CD4-positive, alpha-beta T cell treated with Interferon gamma for 1 hour (primary cell): Measurements from ENCODE around the gene PRRX1.

ENCODE experiments used
- DNase-seq: peaks from one replicate; pipeline ENCODE4 v3.0.0-alpha.2; 2020

PRRX1 gene

DNA sequence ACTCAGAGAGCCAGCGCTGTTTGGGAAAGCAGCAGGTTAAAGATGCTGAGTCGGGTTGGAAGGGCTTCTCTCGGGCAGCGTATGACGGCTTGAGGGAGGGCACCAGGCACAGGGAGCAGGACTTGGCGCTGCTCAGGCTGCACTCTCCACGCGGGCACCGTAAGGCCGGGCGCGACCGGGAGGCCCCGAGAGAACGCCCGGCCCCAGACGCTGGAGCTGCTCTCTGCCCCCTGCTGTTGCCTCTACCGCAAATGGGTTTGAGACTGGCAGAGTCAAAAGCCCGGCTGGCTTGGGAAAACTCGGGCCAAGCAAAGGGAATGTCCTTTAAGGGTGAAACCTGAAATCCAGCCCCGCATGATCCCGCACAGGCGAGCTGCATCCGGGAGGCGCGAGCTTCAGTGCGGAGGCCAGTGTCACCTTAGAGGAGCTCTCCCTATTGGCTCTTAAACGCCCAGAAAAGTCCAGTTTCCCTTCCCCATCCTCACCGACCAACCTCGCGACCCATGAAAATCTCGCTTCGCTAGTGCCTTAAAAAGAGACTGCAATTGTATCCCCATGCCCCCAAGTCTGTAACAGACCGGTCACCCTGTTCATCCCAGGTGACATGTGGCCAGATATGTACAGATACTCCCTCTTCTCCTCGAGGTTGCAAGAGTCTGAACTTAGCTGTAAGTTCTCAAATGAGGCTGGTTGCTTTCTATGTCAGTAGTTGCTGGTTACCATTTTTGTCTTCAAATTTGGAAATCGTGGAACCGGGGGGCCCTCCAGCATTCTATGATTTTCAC, 1.1 kb downstream of the PRRX1 start:
- DNase-seq: no peak

DNA sequence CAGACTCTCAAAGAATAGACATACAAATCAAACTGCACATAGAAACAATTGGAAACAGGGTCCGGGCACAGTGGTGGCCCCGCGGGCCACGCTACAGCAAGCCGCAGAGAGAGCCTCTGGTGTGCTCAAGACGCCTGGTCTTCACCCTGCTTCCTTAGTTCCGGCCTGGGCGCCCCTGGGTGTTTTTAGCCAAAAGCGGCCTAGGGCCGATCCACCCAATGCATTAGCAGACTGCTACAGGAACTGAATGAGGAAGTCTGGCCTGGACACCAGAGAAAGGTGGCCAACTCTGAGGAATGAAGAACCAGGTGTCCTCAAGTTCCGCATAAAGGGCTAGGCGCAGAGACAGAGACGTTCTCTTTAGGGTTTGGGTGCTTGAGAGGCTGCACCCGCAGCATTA, 1.7 kb downstream of the PRRX1 start:
- no peak for DNase-seq

DNA sequence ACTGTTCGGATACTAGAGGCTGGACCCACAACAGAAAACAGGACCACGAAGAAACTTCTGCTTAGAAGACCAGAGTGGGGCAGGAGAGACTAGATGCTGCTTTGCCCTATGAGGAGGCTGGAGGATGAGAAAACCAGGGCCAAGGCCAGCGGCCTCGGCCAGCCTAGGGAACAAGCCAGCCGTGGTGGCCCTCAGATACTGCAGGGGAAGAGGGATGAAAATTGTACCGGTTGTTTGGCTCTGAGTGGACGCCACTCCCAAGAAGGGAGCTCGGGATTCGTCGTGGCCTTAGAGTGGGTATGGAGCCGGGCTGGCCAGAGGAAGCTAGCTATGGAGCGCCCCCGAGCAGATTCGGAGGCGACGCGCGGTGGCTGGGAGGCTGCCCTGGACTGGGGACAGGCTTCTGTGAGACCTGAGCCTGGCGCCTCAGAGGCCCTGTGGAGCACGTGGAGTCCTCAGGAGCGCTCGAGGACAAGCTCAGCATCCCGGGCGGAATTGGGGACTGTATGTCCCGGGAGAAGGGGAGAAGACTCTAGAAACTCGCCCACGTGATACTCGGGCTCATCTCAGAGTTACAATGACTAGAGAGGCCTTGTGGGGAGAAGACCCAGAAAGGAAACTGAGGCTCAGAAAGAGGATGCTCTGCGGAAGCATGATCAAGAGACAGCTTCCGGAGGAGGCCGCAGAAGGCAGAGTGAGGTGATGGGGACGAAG, 2.8 kb downstream of the PRRX1 start:
- no peak for DNase-seq

DNA sequence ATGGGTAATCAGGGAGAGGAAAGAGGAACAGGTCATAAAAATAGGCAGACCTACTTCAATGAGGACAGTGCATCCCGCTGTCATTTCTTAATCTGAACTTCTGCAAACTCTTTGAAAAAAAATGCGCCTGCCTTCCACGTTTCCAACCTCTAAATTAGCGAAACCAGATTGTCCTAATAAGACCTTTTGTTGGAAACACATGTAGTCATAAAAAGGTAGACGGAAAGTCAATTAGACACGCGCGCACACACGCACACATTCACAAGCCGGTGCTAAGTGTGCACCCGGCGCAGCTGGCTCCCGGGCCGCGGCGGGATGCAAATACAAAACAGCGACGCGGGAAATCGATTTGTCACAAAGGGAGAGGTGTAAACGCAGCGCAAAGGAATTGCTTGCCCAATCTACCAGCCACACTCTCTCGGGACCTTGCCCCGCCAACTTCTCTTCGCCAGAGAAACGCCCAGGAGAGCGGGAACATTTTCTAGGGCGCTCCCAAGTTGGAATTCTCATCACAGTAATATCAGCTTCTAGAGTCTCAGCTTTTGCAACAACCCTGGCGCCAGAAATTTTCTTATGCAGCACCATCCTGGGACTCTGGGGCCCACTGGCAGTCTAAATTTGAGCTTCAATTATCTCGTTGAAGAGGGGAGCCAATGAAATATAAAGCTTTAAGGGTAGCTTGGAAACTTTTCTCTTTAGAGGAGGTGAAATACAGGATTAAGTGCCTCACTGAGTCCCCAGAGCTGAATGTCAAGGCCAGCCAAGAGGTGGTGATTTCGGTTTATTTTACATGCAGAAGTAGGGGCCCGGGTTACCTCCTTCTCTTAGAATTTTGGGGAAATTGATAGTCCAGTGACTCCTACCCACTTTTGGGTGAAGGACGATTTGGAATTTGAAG, 4.5 kb downstream of the PRRX1 start:
- DNase-seq: no peak

DNA sequence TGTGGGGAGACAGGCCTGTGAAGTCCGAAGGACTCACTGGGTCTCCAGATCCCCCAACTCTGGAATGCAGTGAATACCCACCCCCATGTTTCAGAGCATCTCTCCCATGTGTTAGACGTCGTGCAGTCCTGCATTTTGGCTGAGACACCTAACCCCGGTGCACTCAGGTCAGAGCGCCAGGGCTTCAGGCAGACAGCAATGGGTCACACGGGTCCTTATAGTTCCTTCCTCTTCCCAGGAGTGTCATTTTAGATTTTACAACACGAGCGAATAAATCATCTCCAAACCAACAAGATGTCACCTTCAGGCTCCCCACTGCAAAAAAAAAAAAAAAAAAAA, 5.1 kb downstream of the PRRX1 start:
- DNase-seq: no peak

DNA sequence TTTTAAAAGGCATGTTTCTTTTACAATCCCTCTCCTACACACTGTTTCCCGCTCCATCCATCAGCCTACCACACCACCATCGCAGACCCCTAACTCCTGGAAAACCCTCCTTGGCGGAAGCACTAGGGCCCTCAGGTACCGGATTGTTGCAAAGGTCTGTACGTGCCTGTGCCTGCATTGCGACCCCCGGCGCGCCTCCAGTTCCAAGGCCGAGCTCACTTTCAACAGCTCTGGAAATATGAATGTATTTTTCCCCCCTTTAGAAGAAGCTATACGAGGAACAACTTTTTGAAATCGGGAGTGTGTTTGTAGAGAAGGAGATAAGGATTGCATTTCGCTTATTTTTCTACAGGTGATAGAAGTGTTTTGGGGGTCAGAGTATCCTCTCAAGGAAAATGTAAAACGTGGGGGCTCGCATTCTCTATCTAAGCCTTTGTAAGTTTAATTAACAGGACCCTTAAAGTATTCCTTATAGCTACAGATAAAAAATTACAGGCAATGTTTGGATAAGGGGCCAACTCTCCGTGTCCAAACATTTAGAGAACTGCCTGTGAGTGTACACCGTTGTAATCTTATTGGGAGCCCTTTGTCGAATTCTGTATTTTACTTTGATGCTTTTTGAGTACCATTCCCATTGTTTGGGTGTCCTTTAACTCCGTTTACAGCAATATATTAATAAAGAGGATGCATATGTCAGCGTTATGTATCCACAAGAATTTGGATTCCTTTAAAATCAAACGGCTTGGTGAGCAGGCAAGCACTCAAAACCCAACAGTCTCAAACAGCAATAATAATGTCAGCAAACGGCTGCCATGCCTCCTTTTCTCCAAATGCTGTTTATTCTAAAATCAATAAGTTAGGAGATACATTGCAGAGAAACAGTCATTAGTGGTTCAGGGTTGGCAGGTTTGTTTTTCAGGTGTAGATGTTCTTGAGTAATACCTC, 5.9 kb downstream of the PRRX1 start:
- DNase-seq: no peak

DNA sequence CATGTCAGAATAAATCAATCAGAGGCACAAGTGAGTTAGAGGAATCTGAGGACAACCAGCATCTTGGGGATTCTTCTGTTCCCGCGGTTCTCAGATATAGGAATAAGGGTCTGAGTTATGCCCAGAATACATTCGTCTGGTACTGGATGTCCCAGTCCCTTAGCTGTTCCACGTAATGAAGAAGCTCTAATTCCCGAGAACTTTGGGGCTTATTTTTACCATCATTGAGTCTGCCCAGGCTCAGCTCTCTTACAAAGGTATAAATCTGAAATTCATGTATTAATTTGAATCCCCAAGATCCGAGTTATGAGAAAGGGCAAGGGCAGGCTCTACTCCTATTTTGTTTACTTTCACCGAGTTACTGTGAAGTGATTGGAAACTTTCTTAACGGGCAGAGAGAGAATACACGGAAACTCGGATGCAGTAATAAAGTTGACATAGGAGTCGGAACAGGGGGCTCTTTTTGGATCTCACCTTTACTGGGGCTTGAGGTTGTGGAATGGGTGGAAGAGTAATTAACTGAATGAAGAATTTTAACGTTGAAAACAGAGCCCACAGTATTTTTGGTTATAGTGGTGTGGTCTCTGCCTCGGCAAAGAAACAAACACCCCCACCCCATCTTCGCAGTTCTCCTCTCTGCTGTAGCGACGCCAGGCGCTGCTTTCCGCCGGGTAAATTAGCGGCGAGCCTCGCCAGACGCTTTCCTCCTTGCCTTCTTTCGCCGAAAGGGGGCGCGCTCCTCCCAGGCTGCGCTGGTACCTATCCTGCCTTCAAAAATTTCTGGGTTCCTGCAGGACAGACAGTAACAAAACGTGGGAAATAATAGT, 7.1 kb downstream of the PRRX1 start:
- DNase-seq: no peak

DNA sequence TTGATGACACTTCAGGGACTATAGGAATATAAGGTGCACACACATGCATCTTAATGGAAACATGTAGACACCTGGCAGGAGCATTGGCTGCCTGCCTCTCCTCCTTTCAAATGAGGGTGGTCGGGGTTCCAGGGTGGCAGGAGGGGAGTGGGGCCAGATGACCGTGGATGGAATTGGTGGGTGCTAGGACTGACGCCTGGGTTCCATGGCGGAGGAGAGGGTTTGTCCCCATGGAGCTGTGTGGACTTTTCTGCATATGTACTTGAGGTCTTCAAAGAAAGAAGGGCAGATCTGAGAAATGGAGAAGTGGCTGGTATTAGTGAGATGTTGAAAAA, 7.7 kb downstream of the PRRX1 start:
- DNase-seq: no peak

DNA sequence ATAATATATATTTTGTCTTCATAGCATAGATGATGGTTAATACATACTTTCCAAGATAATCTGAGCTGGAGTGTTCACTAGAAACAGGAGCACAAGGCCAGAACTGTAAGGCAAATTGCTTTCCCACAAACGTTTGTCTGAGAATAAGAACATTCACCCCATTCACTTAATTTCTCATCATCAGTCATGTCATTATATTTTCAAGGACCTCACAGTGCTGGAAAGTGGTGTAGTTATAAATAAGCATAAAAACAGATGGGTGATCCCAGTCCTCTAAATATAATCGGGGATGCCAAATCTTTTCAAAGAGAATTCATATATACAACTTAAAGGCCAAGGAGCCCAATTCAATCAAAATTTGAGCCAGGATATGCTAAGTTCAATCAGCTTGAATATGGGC, 8.4 kb downstream of the PRRX1 start:
- DNase-seq: no peak

DNA sequence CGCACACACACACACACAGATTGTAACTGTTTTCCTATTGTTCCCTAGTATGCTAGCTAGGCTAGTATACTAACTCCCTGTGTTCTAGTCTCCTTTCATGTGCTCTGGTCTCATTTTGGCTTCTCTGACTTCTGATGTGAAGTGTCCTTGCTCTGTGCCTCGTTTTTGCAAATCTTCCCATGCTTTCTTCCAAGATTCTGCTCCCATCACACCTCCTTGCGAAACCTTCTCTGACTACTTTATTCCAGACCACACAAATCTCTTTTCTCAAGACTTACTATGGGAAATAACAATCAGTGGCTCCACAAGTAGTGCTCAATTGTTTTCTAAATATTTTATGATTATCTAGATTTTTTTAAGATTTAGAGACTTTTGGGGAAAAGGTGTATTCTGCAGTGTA, 10.3 kb downstream of the PRRX1 start:
- DNase-seq: no peak

DNA sequence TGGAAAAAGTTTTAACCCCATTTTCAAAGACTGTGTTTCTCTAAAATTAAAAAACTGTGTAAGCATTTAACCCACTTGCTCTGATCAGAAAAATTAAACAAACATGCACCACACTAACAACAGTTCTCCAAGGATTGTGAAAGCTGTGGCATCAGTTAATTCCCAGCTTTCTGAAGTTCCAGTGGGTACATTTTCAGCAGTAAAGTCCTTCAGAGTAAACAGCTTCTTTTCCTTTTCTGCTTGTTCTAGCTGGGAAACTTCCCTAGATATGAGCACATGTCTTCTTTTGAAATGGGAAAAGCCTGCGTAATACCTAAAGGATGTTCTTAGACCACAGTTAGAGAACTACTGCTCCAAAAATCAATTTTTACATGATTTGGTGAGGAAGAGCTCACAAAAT, 11.1 kb downstream of the PRRX1 start:
- DNase-seq: no peak

DNA sequence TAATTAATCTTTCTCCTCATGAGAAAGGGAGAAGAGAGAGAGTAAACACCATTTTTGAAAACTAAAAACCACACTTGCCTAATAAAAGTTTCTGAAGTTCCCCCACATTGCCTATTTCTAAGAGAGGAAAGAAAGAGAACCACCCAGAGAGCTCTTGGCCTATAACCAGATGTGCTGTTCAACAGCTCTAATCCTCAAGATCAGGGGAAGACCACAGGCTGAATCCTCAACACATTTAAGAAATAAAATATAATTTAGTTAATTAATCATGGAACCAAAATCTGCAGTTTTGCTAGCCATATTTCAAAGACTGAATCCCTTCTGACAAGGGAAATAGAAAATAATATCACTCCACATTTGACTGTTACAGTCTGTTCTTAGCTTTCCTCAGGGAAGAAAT, 11.9 kb downstream of the PRRX1 start:
- DNase-seq: no peak

DNA sequence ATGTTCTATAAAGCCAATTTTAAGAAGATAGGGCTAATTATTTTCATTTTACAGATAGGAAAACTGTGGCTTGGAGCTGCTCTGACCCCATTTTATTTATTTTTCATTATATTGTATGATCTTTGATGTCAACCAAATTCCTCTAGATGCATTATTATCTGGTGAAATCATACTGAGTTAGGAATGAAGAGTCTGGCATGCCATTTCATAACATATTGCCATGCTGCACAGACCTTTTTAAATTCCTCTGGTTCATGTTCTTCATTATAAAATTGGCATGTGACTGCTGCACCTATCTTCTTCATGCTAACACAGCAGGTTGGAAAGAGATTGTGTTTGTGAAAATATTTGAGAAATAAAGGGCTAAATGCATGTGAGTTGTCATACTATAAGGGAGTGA, 12.7 kb downstream of the PRRX1 start:
- no peak for DNase-seq

DNA sequence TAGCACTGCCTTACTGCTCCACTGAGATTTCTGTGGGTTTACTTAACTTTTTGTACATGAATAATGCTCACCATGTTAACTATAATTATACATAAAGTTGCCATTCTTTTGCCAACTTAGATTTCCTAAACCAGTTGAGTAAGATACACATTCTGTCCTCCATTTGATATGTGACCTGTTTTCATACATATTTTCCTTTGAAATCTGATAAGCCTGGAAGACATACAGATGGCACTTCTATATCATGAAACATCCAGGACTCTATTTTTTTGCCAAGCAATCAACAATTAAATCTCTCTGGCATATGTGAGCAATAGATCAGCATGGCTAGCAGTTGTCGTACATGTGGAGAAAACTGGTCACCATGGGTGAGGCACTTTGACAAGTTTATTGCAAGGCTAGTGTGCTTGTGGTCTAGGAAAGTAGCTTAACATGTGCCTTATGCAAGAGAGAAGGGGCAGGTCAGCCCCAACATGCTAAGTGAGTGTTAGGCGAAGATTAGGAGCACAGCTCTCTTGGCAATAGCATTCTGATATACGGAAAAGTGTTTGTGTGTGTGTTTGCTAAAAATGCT, 14.2 kb downstream of the PRRX1 start:
- DNase-seq: no peak

DNA sequence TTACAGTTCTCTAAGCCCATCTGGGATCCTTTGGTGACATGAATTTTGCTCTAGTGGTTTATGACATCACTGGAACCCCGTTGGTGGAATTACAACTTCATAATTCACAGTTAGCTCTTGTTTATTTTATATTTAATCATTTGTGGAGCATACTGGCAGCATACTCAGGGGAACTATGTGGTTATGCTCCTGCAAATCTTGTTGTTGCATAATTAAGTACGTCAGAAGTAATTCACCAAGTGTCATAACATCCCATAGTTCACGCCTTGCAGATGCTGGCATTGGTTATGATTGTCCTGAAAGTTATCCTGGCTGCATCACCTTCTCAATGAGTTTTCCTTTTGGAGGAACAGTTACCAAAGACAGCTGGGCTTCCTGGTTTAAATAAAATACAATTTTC, 16.5 kb downstream of the PRRX1 start:
- DNase-seq: no peak

DNA sequence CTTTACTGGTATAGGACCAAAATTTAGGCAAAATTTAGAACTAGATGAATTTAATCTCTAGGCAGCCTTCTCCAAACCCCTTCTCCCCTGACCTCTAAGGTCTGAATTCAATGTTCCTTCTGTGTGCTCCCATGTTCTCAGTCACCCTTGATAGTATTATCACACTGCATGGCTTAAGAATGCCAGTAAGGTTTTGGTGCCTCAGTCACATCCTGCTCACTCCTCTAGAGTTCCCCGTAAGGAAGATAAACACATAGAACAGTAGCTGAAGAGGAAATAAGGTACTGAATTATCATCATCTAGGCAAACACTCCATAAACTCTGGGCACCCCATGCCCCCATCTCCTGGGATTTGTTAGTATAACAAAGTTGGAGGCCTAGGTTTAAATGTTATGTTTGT, 18.2 kb downstream of the PRRX1 start:
- no peak for DNase-seq

DNA sequence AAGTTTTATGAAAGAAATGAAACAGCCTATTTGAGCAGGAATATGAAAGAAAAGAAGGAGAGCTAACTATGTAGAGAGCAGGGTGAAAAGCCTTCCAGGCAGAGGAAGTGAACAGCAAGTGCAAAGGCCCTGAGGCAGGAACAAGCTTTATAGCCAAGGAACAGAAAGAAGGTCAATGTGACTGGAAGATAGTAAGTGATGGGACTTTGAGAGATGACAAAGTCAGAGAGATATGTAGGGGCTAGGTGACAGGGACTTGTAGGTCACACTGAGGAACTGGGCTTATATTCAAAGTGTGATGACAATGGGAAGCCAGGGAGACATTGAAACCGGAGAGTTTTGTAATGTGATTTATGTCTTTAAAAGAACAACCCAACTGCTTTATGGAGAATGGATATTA, 18.9 kb downstream of the PRRX1 start:
- DNase-seq: no peak

DNA sequence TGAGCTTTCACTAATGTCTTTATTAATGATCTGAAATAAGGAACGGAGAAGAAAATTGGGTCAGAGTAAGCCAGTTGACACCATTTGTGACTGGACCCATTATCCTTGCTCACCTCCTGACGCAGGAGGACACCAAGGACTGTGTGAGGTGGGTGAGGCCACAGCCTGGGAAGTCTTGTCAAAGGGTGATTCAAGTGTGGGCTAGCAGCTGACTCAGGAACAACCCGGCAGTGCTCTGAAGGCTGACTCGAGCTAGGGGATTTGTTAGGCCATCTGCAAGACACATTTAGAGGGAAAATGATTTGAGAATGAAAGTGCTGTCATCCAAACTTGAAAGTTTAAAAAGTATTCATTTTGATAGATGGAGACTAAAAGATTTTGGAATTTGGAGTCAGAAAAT, 21.2 kb downstream of the PRRX1 start:
- DNase-seq: no peak

DNA sequence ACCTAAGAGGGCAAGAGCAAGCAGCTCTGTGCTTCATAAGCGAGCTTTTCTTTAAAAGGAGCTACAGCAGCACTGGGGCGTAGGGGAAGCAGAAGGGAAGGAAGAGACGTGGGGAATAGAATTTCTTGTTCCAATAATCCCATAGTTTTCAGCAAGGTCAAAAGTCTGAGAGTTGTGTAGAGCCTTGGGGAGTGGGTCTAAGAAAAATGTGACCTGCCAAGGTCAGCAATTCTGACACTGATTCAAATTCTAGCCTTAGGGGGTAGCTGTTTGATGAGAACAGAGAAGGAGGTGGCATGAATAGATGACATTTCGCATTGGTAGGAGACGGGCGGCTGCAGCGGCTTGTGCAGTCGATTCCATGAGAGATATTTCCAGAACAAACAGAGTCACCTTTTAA, 22.4 kb downstream of the PRRX1 start:
- no peak for DNase-seq

DNA sequence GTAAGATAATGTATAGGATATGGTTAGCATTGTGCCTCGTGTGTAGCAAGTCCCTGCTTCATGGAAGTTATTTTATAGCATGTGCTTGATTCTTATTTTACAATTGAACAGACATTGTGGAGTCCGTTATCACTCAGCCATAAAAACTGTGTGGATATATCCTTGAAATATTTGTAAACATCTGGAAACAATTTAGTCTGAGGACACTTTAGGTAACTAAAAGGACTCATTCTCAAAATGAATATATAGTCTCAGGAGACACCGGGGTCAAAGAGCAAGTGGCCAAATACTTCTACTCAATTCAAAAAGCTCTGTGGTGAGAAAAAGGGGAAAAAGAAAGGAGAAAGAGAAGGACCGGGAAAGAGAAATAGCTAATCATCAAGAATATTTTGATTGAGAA, 23.7 kb downstream of the PRRX1 start:
- no peak for DNase-seq

DNA sequence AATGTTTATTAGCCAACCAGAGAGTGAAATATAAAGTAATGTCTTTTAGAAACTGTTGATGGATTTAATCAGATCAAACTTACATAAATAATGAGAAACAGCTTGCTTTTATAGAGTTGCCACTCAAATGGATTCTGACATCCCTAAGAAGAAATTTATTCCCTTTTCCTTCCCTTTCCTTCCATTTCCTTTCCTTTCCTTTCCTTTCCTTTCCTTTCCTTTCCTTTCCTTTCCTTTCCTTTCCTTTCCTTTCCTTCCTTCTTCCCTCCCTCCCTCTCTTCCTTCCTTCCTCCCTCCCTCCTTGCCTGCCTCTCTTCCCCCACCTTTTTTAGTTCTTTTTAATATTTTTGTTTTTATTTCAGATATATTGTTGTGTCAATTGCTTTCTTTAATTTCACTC, 27.3 kb downstream of the PRRX1 start:
- DNase-seq: no peak
